Kidney (tissue), 14 donors: ENCODE data around the gene TENT4B. TPM values are rescaled to one million over a fixed set of nuclear protein-coding genes. Genes with fewer than 3 reads are reported as not detected.

Experiments
- DNase-seq, 5 donors: peaks; one replicate each; pipeline ENCODE4 v3.0.0-alpha.2; 2013 to 2020
- FAIRE-seq: peaks from 2 replicates; lab custom pipeline; 2012; peaks lifted over from hg19 to GRCh38; lab: Jason Lieb, UNC
- H3K27ac ChIP-seq, 2 donors: one replicate each; pipeline ENCODE4 v1.7.0; 2013; ENCODE audit warnings: low read depth in 2 of 2, low read length in 2 of 2, inconsistent platforms in 1 of 2
- H3K27me3 ChIP-seq: one replicate; pipeline ENCODE4 v1.7.1; 2013; ENCODE audit warnings: low read length, inconsistent platforms; ENCODE audit not compliant: control insufficient read depth, insufficient read depth
- H3K36me3 ChIP-seq, 3 donors: one replicate each; pipeline versions ENCODE4 v1.7.0 to v1.7.1; 2013; ENCODE audit warnings: low read length in 3 of 3, control low read depth in 1 of 3, inconsistent platforms in 1 of 3; ENCODE audit not compliant: insufficient read depth in 3 of 3, control insufficient read depth in 2 of 3
- H3K4me1 ChIP-seq, 3 donors: one replicate each; pipeline versions ENCODE4 v1.7.0 to v1.7.1; 2013; ENCODE audit warnings: low read length in 3 of 3, inconsistent platforms in 1 of 3, low read depth in 1 of 3; ENCODE audit not compliant: control insufficient read depth in 2 of 3, insufficient read depth in 2 of 3
- H3K4me3 ChIP-seq, 3 donors: one replicate each; pipeline versions ENCODE4 v1.7.0 to v1.8.1; 2013; ENCODE audit warnings: low read length in 3 of 3, control low read depth in 1 of 3, inconsistent platforms in 1 of 3
- H3K9ac ChIP-seq, 3 donors: one replicate each; pipeline versions ENCODE4 v1.7.0 to v1.7.1; 2013; ENCODE audit warnings: low read length in 3 of 3, control low read depth in 1 of 3, inconsistent platforms in 1 of 3
- H3K9me3 ChIP-seq, 3 donors: one replicate each; pipeline versions ENCODE4 v1.7.0 to v1.7.1; 2013; ENCODE audit warnings: low read length in 3 of 3, control low read depth in 1 of 3, inconsistent platforms in 1 of 3; ENCODE audit not compliant: control insufficient read depth in 2 of 3, insufficient read depth in 1 of 3
- CTCF ChIP-seq: IDR thresholded peaks from 3 replicates; pipeline ENCODE4 v1.5.1; 2012; ENCODE audit warnings: mild to moderate bottlenecking, moderate library complexity, borderline replicate concordance; ENCODE audit not compliant: insufficient read depth; ENCODE audit errors: extremely low read depth
- intact Hi-C: fragments of 100-400 bp; cut with DNase I; formaldehyde crosslinking; loops from one replicate; pipeline ENCODE4 v1.11.1; 2022
- polyA plus RNA-seq: library from polyadenylated mRNA; stranded (reverse); fragments of 350-450 nt; fragmentation: Illumina TruSeq; extraction: RNeasy Lipid Tissue Mini Kit (QIAGEN cat#74804); gene quantifications from one replicate; pipeline ENCODE4 v1.2.3, GENCODE V29; 2014; ENCODE audit warnings: low read depth, low replicate concordance; ENCODE audit not compliant: insufficient read depth
- total RNA-seq: library from RNA; stranded (reverse); fragmentation: NEBNext Ultra II Directional; extraction: Animal tissue kit (Norgen Biotek cat#: 25700); gene quantifications from one replicate; pipeline ENCODE4 v1.2.1, GENCODE V29; 2021
- donor health status: control.
- donor health status: control.
- donor health status: control.
- donor health status: control.
- donor health status: control.
- donor health status: DM: yes; HTN: yes; CAD: no.
- donor health status: Normal renal cell carcinoma (clear cell type).

The TENT4B gene
- total and polyA plus RNA-seq, 2 donors from 2014 or later, result 4.7 to 13.2 TPM

- peak in 2 of 5 donors; percentile 41 to 62 for DNase-seq
- Histone ChIP-seq H3K9me3 (no peaks in the 10 kb centered on the region), H3K4me3 (no peak overlapping the region), H3K36me3 (peaks cover 2 to 15% (median 13%) of the 10 kb centered on the region in 3 donors), H3K27me3 (no peaks in the 10 kb centered on the region), H3K9ac (peak overlapping the region in 2 of 3 donors; percentile 4 to 31), H3K4me1 (peaks cover 0 to 35% (median 28%) of the 10 kb centered on the region in 3 donors), H3K27ac (peak overlapping the region in 1 of 2 donors; percentile 32)
- TF ChIP-seq CTCF, result no peak
- intact Hi-C loops, result no loop called here
- FAIRE-seq, result no peak
Measured at GRCh38 chr16:50208460-50208931, 55.4 kb downstream of the TENT4B start.

GRCh38 chr16:50209546-50210265 lies 56.6 kb downstream of the TENT4B start:
- FAIRE-seq (no peak), DNase-seq (peak in 1 of 5 donors; percentile 21)
- H3K9ac ChIP-seq, result peak overlapping the region in 2 of 3 donors; percentile 22 to 38
- peak overlapping the region; percentile 57 to 77 for H3K27ac ChIP-seq
- peaks cover 3 to 15% (median 14%) of the 10 kb centered on the region in 3 donors for H3K36me3 ChIP-seq
- intact Hi-C loops, result no loop called here
- no peak overlapping the region for H3K4me3 ChIP-seq
- H3K9me3 ChIP-seq, result no peaks in the 10 kb centered on the region
- no peak for TF ChIP-seq CTCF
- H3K27me3 ChIP-seq, result no peaks in the 10 kb centered on the region
- peaks cover 0 to 28% (median 23%) of the 10 kb centered on the region in 3 donors for H3K4me1 ChIP-seq

- Histone ChIP-seq H3K9ac (peak overlapping the region in 1 of 3 donors; percentile 38), H3K4me3 (no peak overlapping the region), H3K27me3 (no peaks in the 10 kb centered on the region), H3K4me1 (peaks cover 0 to 28% (median 23%) of the 10 kb centered on the region in 3 donors), H3K36me3 (peaks cover 5 to 16% (median 15%) of the 10 kb centered on the region in 3 donors), H3K27ac (peak overlapping the region; percentile 57 to 77), H3K9me3 (no peaks in the 10 kb centered on the region)
- FAIRE-seq (no peak), DNase-seq (peak; percentile 74 to 90 (median 85))
- intact Hi-C loops, result no loop called here
- TF ChIP-seq CTCF, result peak; percentile 58
Measured at GRCh38 chr16:50210266-50211038, 57.3 kb downstream of the TENT4B start.
